PC-9 (cell line): ENCODE results near the gene C1QTNF3. TPM values are rescaled to one million over a fixed set of nuclear protein-coding genes. Genes with fewer than 3 reads are reported as not detected.
"Not testable (repeated sequence)": the region's sequence is repeated elsewhere in the genome, so short reads cannot be mapped to it uniquely, and the experiment has no call there.

Source experiments
- BruUV-seq: library from RNA; stranded (reverse); fragments of 400-500 nt; replicated peaks from 2 replicates; lab custom pipeline; 2021; lab: Mats Ljungman, UMichigan
- CTCF ChIA-PET: fragments of 300-600 bp; sonication (Branson Sonifier 250); formaldehyde crosslinking; loops from one replicate; lab custom pipeline; 2022; ENCODE audit warnings: antibody characterized with exemption; lab: Charles Lee
- POLR2A ChIA-PET: fragments of 300-600 bp; sonication (Branson Sonifier 250); formaldehyde crosslinking; loops from one replicate; lab custom pipeline; 2022; ENCODE audit warnings: antibody characterized with exemption; ENCODE audit not compliant: unreplicated experiment; lab: Charles Lee
- DNase-seq, 2 experiments: peaks; one replicate each; pipeline versions ENCODE4 v3.0.0 to v3.0.0-alpha.2; 2015 to 2022; ENCODE audit warnings: mixed read lengths in 1 of 2
- H2AFZ ChIP-seq: fragments of 200-600 bp; sonication (generic); 2 replicates; pipeline ENCODE4 v1.8.1; 2017; ENCODE audit warnings: antibody characterized with exemption
- H3F3A ChIP-seq: fragments of 200-600 bp; sonication (generic); 2 replicates; pipeline ENCODE4 v1.8.1; 2017; ENCODE audit warnings: antibody characterized with exemption, mild to moderate bottlenecking, low read depth; ENCODE audit not compliant: insufficient read depth
- H3K27ac ChIP-seq: fragments of 200-600 bp; sonication (generic); 2 replicates; pipeline ENCODE4 v1.6.1; 2016; ENCODE audit warnings: mixed run types
- H3K27me3 ChIP-seq: fragments of 200-600 bp; sonication (generic); 2 replicates; pipeline ENCODE4 v1.6.1; 2016; ENCODE audit warnings: low read depth, mixed run types; ENCODE audit not compliant: insufficient read depth
- H3K36me3 ChIP-seq: fragments of 200-600 bp; sonication (generic); 2 replicates; pipeline ENCODE4 v1.6.1; 2016; ENCODE audit warnings: low read depth, mixed run types
- H3K4me1 ChIP-seq: fragments of 200-600 bp; sonication (generic); replicated peaks from 2 replicates; pipeline ENCODE4 v1.6.1; 2016; ENCODE audit warnings: mixed run types; ENCODE audit not compliant: insufficient read depth
- H3K4me2 ChIP-seq: fragments of 200-600 bp; sonication (generic); 2 replicates; pipeline ENCODE4 v1.6.1; 2017; ENCODE audit warnings: mixed run types
- H3K4me3 ChIP-seq: fragments of 200-600 bp; sonication (generic); 2 replicates; pipeline ENCODE4 v1.6.1; 2016; ENCODE audit warnings: mixed run types
- H3K79me2 ChIP-seq: fragments of 200-600 bp; sonication (generic); 2 replicates; pipeline ENCODE4 v1.6.1; 2017; ENCODE audit warnings: low read depth, mixed run types
- H3K9me2 ChIP-seq: fragments of 200-600 bp; sonication (generic); 2 replicates; pipeline ENCODE4 v1.8.1; 2017; ENCODE audit warnings: mild to moderate bottlenecking; ENCODE audit not compliant: insufficient read depth
- H3K9me3 ChIP-seq: fragments of 200-600 bp; sonication (generic); 2 replicates; pipeline ENCODE4 v1.8.1; 2016; ENCODE audit warnings: low read depth; ENCODE audit not compliant: insufficient read depth
- H4K20me1 ChIP-seq: fragments of 200-600 bp; sonication (generic); 2 replicates; pipeline ENCODE4 v1.8.1; 2017; ENCODE audit not compliant: insufficient read depth
- CTCF ChIP-seq: fragments of 200-600 bp; sonication (generic); conservative IDR thresholded peaks from 2 replicates; pipeline ENCODE4 v1.6.1; 2017; ENCODE audit warnings: mixed run types, antibody characterized with exemption, mild to moderate bottlenecking, moderate library complexity
- EZH2 ChIP-seq: fragments of 200-600 bp; sonication (generic); IDR thresholded peaks from 2 replicates; pipeline ENCODE4 v1.8.0; 2017; ENCODE audit warnings: antibody characterized with exemption, low read depth
- intact Hi-C: fragments of 100-400 bp; cut with micrococcal nuclease; formaldehyde crosslinking; loops from one replicate; pipeline ENCODE4 v1.10.0; 2022; ENCODE audit not compliant: unreplicated experiment
- total RNA-seq: library from RNA; stranded (reverse); gene quantifications from 2 replicates; pipeline ENCODE4 v1.2.3, GENCODE V29; 2021

C1QTNF3 gene
- total RNA-seq, 1 experiment from 2014 or later: 8.3 TPM

- Histone ChIP-seq H3K9me3 (no peaks in the 10 kb centered on the region), H3K9me2 (no peaks in the 10 kb centered on the region), H3F3A (peaks cover 24% of the 10 kb centered on the region), H3K4me2 (no peak overlapping the region), H3K4me3 (no peak overlapping the region), H3K4me1 (peaks cover 21% of the 10 kb centered on the region), H3K27me3 (no peaks in the 10 kb centered on the region), H2AFZ (no peak overlapping the region), H3K79me2 (peaks cover 3% of the 10 kb centered on the region; the same call in 1 of the 2 replicates), H4K20me1 (no peaks in the 10 kb centered on the region), H3K36me3 (no peaks in the 10 kb centered on the region), H3K27ac (no peak overlapping the region)
- intact Hi-C loops: no loop called here
- TF ChIP-seq CTCF (no peak), EZH2 (no peak)
- ChIA-PET POLR2A (no interaction called here), CTCF (no interaction called here)
- DNase-seq: no peak
- BruUV-seq: no TSS peak
Observed at GRCh38 chr5:34011536-34011935, 31.5 kb downstream of the C1QTNF3 start.

- H3K9me2 ChIP-seq, DNase-seq, CTCF ChIA-PET, H3K79me2 ChIP-seq, H2AFZ ChIP-seq, H3K27ac ChIP-seq, H3K36me3 ChIP-seq, H3K4me3 ChIP-seq, H3K27me3 ChIP-seq, H4K20me1 ChIP-seq, POLR2A ChIA-PET, H3K4me2 ChIP-seq, intact Hi-C loops, BruUV-seq, H3K9me3 ChIP-seq: not testable (repeated sequence)
- Histone ChIP-seq H3K4me1 (peaks cover 26% of the 10 kb centered on the region), H3F3A (peaks cover 24% of the 10 kb centered on the region)
Observed at GRCh38 chr5:34010146-34010545, 32.9 kb downstream of the C1QTNF3 start.

- intact Hi-C loops: loop anchor here (5.0 kb wide), 2 partner anchors 233 to 918 kb away; partner anchors contain the start of gene DNAJC21
- H3K9me2 ChIP-seq: no peaks in the 10 kb centered on the region
- ChIA-PET POLR2A (no interaction called here), CTCF (no interaction called here)
- H3K4me1 ChIP-seq: peaks cover 26% of the 10 kb centered on the region
- peaks cover 9% of the 10 kb centered on the region; the same call in 1 of the 2 replicates for H3K79me2 ChIP-seq
- TF ChIP-seq CTCF (no peak), EZH2 (no peak)
- no peaks in the 10 kb centered on the region for H3K9me3 ChIP-seq
- H3K27me3 ChIP-seq: no peaks in the 10 kb centered on the region
- H2AFZ ChIP-seq: no peak overlapping the region
- H3K36me3 ChIP-seq: no peaks in the 10 kb centered on the region
- H3K27ac ChIP-seq: no peak overlapping the region
- no TSS peak for BruUV-seq
- H4K20me1 ChIP-seq: no peaks in the 10 kb centered on the region
- H3K4me3 ChIP-seq: peak overlapping the region; percentile 82; the same call in 1 of the 2 replicates
- no peak for DNase-seq
- H3F3A ChIP-seq: peaks cover 24% of the 10 kb centered on the region
- peak overlapping the region; percentile 94 for H3K4me2 ChIP-seq
Observed at GRCh38 chr5:34009610-34010009, 33.4 kb downstream of the C1QTNF3 start.

- no peaks in the 10 kb centered on the region for H3K27me3 ChIP-seq
- TF ChIP-seq CTCF (no peak), EZH2 (no peak)
- peak overlapping the region; percentile 82 for H3K4me3 ChIP-seq
- peaks cover 9% of the 10 kb centered on the region; the same call in 1 of the 2 replicates for H3K79me2 ChIP-seq
- no peak for DNase-seq
- H4K20me1 ChIP-seq: no peaks in the 10 kb centered on the region
- H3F3A ChIP-seq: peaks cover 24% of the 10 kb centered on the region
- H3K36me3 ChIP-seq: no peaks in the 10 kb centered on the region
- H3K4me1 ChIP-seq: peaks cover 26% of the 10 kb centered on the region
- peak overlapping the region; percentile 92 for H2AFZ ChIP-seq
- POLR2A ChIA-PET: interaction anchor here (0.5 to 0.8 kb wide), 11 partner anchors 11 to 1060 kb away, joined by 3 to 38 read pairs (median 6); partner anchors contain the start of gene DNAJC21
- H3K9me3 ChIP-seq: no peaks in the 10 kb centered on the region
- BruUV-seq: no TSS peak
- H3K4me2 ChIP-seq: peak overlapping the region; percentile 94
- H3K27ac ChIP-seq: peak overlapping the region; percentile 50
- no peaks in the 10 kb centered on the region for H3K9me2 ChIP-seq
- CTCF ChIA-PET: interaction anchor here (0.5 to 1.4 kb wide), 5 partner anchors 11 to 573 kb away, joined by 4 to 11 read pairs (median 5); no protein-coding TSS in a partner anchor
- intact Hi-C loops: loop anchor here (1.0 to 5.0 kb wide), 3 partner anchors 233 to 918 kb away; partner anchors contain the start of genes DNAJC21 and TARS1
Observed at GRCh38 chr5:34008802-34009201, 34.2 kb downstream of the C1QTNF3 start.
